Rectal smooth muscle tissue (tissue), 1 donor: ENCODE measurements around the gene FMNL2.

Source experiments
- H3K27ac ChIP-seq: one replicate; pipeline ENCODE4 v1.7.0; 2013; ENCODE audit warnings: low read depth, low read length, inconsistent platforms
- H3K27me3 ChIP-seq: one replicate; pipeline ENCODE4 v1.7.0; 2013; ENCODE audit warnings: low read length; ENCODE audit not compliant: control insufficient read depth, insufficient read depth
- H3K36me3 ChIP-seq: one replicate; pipeline ENCODE4 v1.7.0; 2013; ENCODE audit warnings: low read length; ENCODE audit not compliant: control insufficient read depth, insufficient read depth
- H3K4me1 ChIP-seq: one replicate; pipeline ENCODE4 v1.7.0; 2013; ENCODE audit warnings: low read length; ENCODE audit not compliant: control insufficient read depth, insufficient read depth
- H3K4me3 ChIP-seq: one replicate; pipeline ENCODE4 v1.7.0; 2013; ENCODE audit warnings: low read length
- H3K9ac ChIP-seq: one replicate; pipeline ENCODE4 v1.7.0; 2013; ENCODE audit warnings: low read length

FMNL2 gene

DNA sequence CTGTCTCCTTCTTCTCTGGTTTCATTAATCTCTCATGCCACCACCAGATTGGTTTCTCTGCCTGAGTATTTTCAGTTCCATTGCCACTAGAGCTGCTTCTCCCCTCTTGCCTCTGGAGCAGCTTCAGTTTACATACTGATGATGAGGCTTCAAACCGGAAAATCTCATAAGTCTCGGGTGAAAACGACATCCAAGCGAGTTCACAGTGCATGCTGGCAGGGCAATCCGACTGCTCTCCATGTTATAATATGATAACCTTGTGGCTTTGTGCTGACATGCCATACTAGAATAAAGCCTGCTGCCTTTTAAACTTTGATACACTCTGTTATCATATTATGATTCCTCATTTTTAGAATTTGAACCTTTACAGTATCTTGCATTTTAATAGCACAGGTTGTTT lies 228.8 kb downstream of the FMNL2 start:
- Histone ChIP-seq H3K27ac (no peak overlapping the region), H3K9ac (no peak overlapping the region), H3K4me1 (no peaks in the 10 kb centered on the region), H3K27me3 (no peaks in the 10 kb centered on the region), H3K36me3 (no peaks in the 10 kb centered on the region), H3K4me3 (no peak overlapping the region)

DNA sequence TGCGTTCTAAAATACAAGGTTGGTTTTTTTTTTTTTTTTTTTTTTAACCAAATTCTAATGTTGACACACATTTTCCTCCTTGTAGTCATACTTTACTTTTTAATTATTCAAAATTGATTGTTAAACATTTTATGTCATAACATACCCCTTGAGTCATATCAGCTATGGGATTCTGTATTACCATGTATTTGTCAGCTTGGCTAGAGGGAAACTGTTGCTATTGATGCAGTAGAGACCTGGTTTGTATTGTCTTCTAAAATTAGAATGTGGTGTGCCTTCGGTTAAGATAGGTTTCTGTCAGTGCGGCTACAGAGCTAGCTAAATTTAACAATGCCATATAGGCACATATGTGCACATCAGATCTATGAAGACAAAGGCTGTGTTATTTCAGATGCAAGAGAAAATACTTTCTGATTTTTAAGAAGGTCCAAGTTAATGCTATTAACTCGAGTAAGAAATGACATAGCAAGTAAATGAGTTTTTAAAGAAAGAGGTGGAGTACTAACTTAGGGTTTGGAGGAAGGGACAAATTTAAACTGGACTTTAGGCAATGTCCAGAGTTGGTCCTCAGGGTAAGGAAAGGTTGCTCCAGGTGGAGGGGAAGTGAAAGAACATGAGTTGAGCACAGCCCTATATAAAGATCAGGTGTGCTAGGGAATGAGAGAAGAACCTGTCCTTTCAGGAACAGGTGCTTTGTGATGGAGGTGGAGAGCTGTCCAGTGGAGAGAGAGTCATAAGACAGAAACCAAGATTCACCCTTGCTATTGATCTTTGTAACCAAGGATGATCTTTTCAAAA lies 230.0 kb downstream of the FMNL2 start:
- no peaks in the 10 kb centered on the region for H3K36me3 ChIP-seq
- no peak overlapping the region for H3K4me3 ChIP-seq
- no peaks in the 10 kb centered on the region for H3K4me1 ChIP-seq
- no peak overlapping the region for H3K9ac ChIP-seq
- no peak overlapping the region for H3K27ac ChIP-seq
- no peaks in the 10 kb centered on the region for H3K27me3 ChIP-seq

DNA sequence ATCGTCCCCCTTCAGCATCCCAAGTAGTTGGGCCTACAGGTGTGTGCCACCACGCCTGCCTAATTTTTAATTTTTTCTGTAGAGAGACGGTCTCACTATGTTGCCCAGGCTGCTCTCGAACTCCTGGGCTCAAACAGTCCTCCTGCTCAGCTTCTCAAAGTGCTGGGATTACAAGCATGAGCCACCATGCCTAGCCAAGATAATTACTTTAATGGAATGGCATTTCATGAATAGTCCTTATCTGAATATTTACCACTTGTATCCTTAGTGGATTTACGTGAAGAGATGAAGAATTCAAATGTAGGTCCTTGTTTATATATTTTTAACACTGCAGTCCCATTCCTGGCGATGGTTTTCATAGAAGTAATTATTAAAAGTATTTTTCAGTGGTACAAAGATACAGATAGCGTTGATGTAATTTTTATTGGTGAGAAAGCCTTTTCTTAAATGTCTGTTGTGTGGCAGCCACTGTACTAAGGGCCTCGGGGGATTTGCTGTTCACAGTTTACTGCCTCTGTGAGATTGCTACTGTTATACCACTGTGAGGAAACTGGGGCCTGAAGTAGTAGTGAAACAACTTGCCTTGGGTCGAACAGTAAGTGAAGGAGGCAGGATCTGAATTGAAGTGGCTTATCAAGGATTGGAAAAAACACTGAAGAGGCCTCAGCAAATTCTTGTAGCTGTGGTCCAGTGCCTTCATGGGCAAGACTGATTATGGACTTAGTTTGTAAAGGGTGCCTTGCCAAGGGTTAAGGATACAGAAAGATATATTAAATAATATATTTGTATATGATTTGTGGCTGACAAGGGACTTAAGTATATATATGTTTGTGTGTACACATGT lies 231.1 kb downstream of the FMNL2 start:
- Histone ChIP-seq H3K27me3 (no peaks in the 10 kb centered on the region), H3K36me3 (no peaks in the 10 kb centered on the region), H3K4me1 (no peaks in the 10 kb centered on the region), H3K27ac (no peak overlapping the region), H3K9ac (no peak overlapping the region), H3K4me3 (no peak overlapping the region)

DNA sequence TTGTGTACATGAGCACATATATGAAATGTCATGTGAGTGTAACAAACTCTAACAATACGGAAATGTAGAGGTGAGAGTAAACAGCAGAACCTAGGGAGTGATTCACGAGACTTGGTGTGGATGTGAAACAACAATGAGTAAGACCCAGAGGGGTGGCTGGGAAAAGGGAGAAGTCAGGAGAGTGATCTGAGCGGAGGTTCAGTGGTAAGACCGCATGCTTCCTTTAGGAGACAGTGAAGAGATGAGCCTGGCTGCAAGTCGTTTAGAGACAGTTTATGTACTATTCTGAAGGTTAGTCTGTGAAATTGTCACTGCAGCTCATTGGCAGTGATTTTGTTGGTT lies 231.7 kb downstream of the FMNL2 start:
- no peak overlapping the region for H3K4me3 ChIP-seq
- no peaks in the 10 kb centered on the region for H3K27me3 ChIP-seq
- no peaks in the 10 kb centered on the region for H3K4me1 ChIP-seq
- no peaks in the 10 kb centered on the region for H3K36me3 ChIP-seq
- no peak overlapping the region for H3K9ac ChIP-seq
- no peak overlapping the region for H3K27ac ChIP-seq

DNA sequence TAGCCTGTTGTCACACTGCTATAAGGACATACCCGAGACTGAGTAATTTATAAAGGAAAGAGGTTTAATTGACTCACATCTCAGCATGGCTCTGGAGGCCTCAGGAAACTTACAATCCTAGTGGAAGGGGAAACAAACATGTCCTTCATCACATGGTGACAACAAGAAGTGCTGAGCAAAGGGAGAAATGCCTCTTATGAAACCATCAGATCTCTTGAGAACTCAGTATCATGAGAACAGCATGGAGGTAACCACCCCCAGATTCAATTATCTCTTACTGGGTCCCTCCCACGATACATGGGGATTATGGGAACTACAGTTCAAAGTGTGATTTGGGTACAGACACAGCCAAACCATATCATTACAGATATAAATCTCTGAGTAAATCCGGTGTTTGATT lies 233.6 kb downstream of the FMNL2 start:
- H3K4me3 ChIP-seq: no peak overlapping the region
- H3K27me3 ChIP-seq: no peaks in the 10 kb centered on the region
- no peak overlapping the region for H3K9ac ChIP-seq
- H3K27ac ChIP-seq: no peak overlapping the region
- no peaks in the 10 kb centered on the region for H3K36me3 ChIP-seq
- H3K4me1 ChIP-seq: no peaks in the 10 kb centered on the region

DNA sequence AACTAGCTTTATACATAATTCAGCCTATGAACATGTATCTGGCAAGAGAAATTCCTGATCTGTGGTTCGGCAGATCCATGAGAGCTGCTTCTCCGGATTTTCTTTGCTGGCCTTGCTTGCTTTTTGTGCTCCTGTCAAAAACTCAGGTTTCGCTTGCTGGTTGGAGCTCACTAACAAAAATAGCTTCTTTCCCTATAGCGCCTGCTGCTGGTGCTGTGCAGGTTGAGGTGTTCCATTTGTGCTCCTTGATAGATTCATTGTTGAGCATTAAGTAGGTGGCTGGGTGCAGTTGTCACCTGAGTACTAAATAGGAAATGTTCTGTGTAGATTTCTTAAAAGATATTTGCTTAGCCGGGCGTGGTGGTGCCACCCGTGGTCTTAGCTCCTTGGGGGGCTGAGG lies 234.2 kb downstream of the FMNL2 start:
- no peak overlapping the region for H3K9ac ChIP-seq

DNA sequence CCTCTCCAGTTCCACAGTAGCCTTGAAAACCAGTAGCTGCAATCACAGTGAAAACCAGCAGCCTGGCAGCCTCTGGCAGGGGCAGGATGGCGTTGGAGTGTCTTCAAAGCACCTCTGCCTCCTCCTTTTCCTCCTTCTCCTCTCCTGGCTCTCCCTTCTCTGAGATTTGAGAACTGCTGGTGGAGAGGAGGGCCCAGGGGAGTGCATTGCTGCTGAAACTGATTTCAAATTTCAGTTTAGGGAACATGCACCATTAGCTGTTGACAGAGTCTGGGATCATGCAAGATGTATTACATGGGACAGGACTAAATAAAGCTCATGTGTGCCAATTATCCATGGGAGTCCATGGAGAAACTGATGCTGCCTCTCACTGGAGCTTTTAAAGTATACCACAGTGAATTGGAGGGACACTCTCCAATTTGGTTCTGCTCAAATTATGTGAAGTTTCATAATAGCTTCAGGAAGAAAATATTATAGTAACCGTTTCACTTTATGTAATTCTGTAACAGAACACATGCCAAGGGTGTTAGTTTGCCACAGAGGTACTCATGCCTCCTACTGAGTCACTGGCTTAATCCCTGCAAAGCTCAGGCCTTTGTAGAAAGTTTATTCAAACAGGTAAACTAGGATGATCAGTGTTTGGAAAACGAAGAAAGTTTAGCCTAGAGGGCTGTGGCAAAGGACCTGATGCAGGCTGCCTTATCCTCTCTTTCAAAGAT lies 236.2 kb downstream of the FMNL2 start:
- no peaks in the 10 kb centered on the region for H3K36me3 ChIP-seq
- no peaks in the 10 kb centered on the region for H3K27me3 ChIP-seq
- H3K27ac ChIP-seq: no peak overlapping the region
- H3K4me1 ChIP-seq: no peaks in the 10 kb centered on the region
- H3K9ac ChIP-seq: no peak overlapping the region
- H3K4me3 ChIP-seq: no peak overlapping the region

More for the DNA sequence above, 234.2 kb downstream of the FMNL2 start:
- H3K4me3 ChIP-seq: no peak overlapping the region
- no peaks in the 10 kb centered on the region for H3K4me1 ChIP-seq
- no peaks in the 10 kb centered on the region for H3K27me3 ChIP-seq
- H3K27ac ChIP-seq: no peak overlapping the region
- no peaks in the 10 kb centered on the region for H3K36me3 ChIP-seq

DNA sequence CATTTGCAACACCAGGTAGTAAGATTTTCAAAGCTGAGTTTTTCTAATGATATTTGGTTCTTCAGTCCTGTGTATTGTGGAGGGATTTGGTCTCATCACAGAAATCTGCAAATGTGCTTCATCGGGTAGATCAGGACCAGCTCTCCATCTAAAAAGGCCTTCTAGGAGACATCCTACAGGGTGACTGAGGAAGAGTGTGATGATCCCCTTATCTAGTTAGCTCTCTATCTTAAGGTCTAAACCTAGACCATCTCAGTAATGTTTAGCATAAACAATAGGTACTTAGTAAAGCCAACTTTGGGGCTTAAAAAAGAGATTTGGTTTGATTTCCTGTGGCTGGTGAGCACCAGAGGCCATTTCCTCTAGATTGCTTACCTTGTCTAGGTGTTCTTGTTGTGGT lies 237.1 kb downstream of the FMNL2 start:
- no peaks in the 10 kb centered on the region for H3K4me1 ChIP-seq
- H3K27me3 ChIP-seq: no peaks in the 10 kb centered on the region
- H3K4me3 ChIP-seq: no peak overlapping the region
- no peak overlapping the region for H3K27ac ChIP-seq
- H3K36me3 ChIP-seq: no peaks in the 10 kb centered on the region
- H3K9ac ChIP-seq: no peak overlapping the region

DNA sequence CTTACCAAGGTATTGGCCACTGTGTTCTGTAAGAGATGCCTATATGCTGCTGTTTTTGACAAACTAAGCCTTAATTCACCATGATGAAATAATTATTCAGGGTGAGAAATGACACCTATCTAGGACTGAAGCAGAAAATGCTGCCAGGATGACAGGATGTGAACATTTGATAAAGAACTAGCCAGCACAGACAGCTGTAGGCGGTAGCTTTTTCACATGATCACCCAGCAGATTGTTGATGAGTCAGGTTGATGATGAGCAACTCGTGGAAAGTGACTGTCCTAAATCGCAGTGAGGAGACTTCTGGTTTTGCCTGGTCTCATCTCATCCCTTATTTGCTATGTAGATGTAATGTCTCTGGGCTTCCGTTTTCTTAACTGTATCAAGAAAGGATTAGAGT lies 238.2 kb downstream of the FMNL2 start:
- Histone ChIP-seq H3K4me1 (no peaks in the 10 kb centered on the region), H3K27ac (no peak overlapping the region), H3K9ac (no peak overlapping the region), H3K27me3 (no peaks in the 10 kb centered on the region), H3K4me3 (no peak overlapping the region), H3K36me3 (no peaks in the 10 kb centered on the region)

DNA sequence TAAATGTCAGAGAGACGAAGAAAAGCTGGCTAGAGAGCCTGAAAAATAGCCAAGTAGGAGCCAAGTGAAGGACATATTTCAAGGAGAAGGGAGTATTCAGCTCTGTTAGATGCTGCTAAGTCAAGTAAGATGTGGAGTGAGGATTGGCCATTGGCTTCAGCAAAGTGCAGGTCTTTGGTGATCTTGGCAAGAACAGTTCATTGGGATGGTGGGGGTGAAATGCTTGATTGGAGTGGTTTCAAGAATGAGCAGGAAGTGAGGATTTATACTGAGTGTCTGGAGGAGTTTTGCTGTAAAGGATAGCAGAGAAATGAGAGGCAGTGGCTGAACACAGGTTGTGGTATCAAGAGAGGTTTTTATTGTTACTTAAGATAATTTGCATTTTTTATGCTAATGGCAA lies 242.6 kb downstream of the FMNL2 start:
- Histone ChIP-seq H3K4me3 (no peak overlapping the region), H3K4me1 (no peaks in the 10 kb centered on the region), H3K36me3 (no peaks in the 10 kb centered on the region), H3K27me3 (no peaks in the 10 kb centered on the region), H3K27ac (no peak overlapping the region), H3K9ac (no peak overlapping the region)

DNA sequence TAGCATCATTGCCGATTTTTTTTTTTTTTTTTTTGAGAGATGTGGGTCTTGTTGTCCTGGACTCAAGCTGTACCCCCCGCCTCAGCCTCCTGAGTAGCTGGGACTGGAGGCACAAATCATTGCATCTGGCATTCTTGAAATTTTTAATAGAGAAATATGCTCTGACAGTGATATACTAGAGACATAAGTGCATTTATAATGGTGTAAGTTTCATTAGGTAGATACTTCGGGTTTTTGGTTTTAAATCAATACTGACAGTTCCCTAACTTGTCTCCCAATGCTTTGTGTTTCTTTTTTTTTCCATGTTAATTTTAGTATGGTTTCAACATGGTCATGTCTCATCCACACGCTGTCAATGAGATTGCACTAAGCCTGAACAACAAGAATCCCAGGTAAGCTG lies 243.6 kb downstream of the FMNL2 start:
- Histone ChIP-seq H3K27ac (no peak overlapping the region), H3K4me3 (no peak overlapping the region), H3K36me3 (no peaks in the 10 kb centered on the region), H3K27me3 (no peaks in the 10 kb centered on the region), H3K4me1 (no peaks in the 10 kb centered on the region), H3K9ac (no peak overlapping the region)

DNA sequence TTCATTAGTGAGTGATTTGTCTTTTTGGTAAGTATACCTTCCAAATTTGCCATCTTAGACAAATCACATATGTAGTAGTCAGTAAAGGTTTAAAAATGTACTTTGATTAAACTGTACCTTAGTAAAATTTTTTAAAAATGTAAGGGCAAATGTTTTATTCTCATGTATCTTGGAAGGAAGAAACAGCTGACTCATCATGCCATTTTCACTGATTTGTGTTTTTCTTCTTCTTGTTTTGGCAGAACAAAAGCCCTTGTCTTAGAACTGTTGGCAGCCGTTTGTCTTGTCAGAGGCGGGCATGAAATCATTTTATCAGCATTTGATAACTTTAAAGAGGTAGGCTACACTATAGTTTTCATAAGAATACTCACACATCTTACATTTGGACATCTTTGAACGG lies 245.7 kb downstream of the FMNL2 start:
- H3K27me3 ChIP-seq: no peaks in the 10 kb centered on the region
- peaks cover 2% of the 10 kb centered on the region for H3K36me3 ChIP-seq
- H3K27ac ChIP-seq: no peak overlapping the region
- no peak overlapping the region for H3K9ac ChIP-seq
- H3K4me3 ChIP-seq: no peak overlapping the region
- H3K4me1 ChIP-seq: no peaks in the 10 kb centered on the region
